NB4 (cell line): Measurements from ENCODE around the gene ADAMTS8.

ENCODE experiments used
- DNase-seq: peaks from one replicate; pipeline ENCODE4 v3.0.0; 2010; ENCODE audit warnings: low read depth
- H3K4me3 ChIP-seq: one replicate; pipeline ENCODE4 v1.5.1; 2011; ENCODE audit warnings: mild to moderate bottlenecking, low read depth, low read length, moderate library complexity
- CTCF ChIP-seq: IDR thresholded peaks from one replicate; pipeline ENCODE4 v1.5.1; 2012; ENCODE audit warnings: low read depth, low read length
- MAX ChIP-seq: IDR thresholded peaks from 2 replicates; pipeline ENCODE4 v1.6.1; 2011; ENCODE audit warnings: low read depth, low read length
- MYC ChIP-seq: IDR thresholded peaks from 2 replicates; pipeline ENCODE4 v1.6.1; 2011; ENCODE audit warnings: low read depth, low read length
- POLR2A ChIP-seq: IDR thresholded peaks from 2 replicates; pipeline ENCODE4 v1.6.1; 2011; ENCODE audit warnings: mild to moderate bottlenecking; ENCODE audit not compliant: insufficient read length; ENCODE audit errors: extremely low read depth

Gene ADAMTS8

GRCh38 chr11:130449996-130450769 lies 21.8 kb upstream of the ADAMTS8 start:
- DNase-seq, result peak; percentile 38
- peak overlapping the region; percentile 76 for H3K4me3 ChIP-seq
- TF ChIP-seq POLR2A (no peak), CTCF (no peak), MAX (no peak), MYC (no peak)

- DNase-seq, result peak; percentile 35
- H3K4me3 ChIP-seq, result peak overlapping the region; percentile 76
- no peak for TF ChIP-seq MYC
- no peak for TF ChIP-seq POLR2A
- TF ChIP-seq MAX, result no peak
- TF ChIP-seq CTCF, result no peak
Observed at GRCh38 chr11:130449310-130449990, 21.0 kb upstream of the ADAMTS8 start.

GRCh38 chr11:130448416-130449309 lies 20.3 kb upstream of the ADAMTS8 start, which contains the start of gene ADAMTS15:
ADAMTS15 (plus strand) TSS chr11:130448645; CDS start chr11:130448974, 329 bp downstream.
- DNase-seq, result peak; percentile 98
- TF ChIP-seq MAX (no peak), POLR2A (no peak), MYC (no peak), CTCF (no peak)
- peak within 1 kb of the TSS; percentile 76 for H3K4me3 ChIP-seq

GRCh38 chr11:130448039-130448415 lies 19.6 kb upstream of the ADAMTS8 start:
- TF ChIP-seq MAX, result no peak
- no peak for TF ChIP-seq CTCF
- no peak for TF ChIP-seq POLR2A
- TF ChIP-seq MYC, result no peak
- peak overlapping the region; percentile 40 for H3K4me3 ChIP-seq
- DNase-seq, result no peak

GRCh38 chr11:130445788-130446187 lies 17.4 kb upstream of the ADAMTS8 start:
- no peak for TF ChIP-seq MYC
- TF ChIP-seq POLR2A, result no peak
- TF ChIP-seq CTCF, result no peak
- TF ChIP-seq MAX, result no peak
- no peak for DNase-seq
- no peak overlapping the region for H3K4me3 ChIP-seq
